ENCODE results near the gene ACACA. TPM values are rescaled to one million over a fixed set of nuclear protein-coding genes. Genes with fewer than 3 reads are reported as not detected.

ACACA gene
- total RNA-seq, 1 donor from 2014 or later, result 145 TPM

DNA sequence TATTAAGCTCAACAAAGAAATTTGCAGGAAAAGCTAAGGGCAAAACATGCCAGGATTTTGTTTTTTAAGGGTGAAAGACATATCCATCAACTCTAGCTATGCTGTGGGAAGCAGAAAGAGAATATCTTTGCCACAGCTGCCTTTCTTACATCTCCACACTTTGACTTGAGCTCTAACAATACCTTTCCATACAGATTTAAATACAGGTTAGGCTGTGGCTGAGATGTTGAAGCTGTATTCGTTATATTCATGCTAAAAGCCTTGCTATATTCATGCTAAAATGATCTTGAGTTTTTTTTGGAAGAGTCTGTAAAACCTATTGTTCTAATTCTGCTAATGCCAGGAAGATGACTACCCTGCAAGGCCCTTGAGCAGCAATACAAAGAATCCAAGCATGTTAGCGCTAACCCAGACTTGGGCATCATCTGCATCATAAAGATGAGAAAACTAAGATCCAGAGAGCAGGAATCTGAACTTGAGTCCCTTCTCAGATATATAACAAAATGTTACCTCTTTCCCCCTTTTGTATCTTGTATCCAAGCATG is 235.7 kb downstream of the ACACA start:
- peaks cover 2% of the 10 kb centered on the region for H3K27me3 Mint-ChIP-seq (ENCODE audit: unreplicated experiment)
- TF ChIP-seq, protein P1, sequence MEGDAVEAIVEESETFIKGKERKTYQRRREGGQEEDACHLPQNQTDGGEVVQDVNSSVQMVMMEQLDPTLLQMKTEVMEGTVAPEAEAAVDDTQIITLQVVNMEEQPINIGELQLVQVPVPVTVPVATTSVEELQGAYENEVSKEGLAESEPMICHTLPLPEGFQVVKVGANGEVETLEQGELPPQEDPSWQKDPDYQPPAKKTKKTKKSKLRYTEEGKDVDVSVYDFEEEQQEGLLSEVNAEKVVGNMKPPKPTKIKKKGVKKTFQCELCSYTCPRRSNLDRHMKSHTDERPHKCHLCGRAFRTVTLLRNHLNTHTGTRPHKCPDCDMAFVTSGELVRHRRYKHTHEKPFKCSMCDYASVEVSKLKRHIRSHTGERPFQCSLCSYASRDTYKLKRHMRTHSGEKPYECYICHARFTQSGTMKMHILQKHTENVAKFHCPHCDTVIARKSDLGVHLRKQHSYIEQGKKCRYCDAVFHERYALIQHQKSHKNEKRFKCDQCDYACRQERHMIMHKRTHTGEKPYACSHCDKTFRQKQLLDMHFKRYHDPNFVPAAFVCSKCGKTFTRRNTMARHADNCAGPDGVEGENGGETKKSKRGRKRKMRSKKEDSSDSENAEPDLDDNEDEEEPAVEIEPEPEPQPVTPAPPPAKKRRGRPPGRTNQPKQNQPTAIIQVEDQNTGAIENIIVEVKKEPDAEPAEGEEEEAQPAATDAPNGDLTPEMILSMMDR (IDR thresholded peaks at IDR 0.05; ENCODE audit: partially characterized antibody, unreplicated experiment), result no peak
- peaks cover 5% of the 10 kb centered on the region for H3K9me3 Mint-ChIP-seq (ENCODE audit: unreplicated experiment)
- DNase-seq, result no peak
- no peaks in the 10 kb centered on the region for H3K36me3 Mint-ChIP-seq (ENCODE audit: unreplicated experiment)
- H3K4me3 Mint-ChIP-seq (ENCODE audit: unreplicated experiment), result no peak overlapping the region
- peaks cover 16% of the 10 kb centered on the region for H3K4me1 Mint-ChIP-seq (ENCODE audit: low read depth, unreplicated experiment)
- no peak overlapping the region for H3K27ac Mint-ChIP-seq (ENCODE audit: unreplicated experiment)

DNA sequence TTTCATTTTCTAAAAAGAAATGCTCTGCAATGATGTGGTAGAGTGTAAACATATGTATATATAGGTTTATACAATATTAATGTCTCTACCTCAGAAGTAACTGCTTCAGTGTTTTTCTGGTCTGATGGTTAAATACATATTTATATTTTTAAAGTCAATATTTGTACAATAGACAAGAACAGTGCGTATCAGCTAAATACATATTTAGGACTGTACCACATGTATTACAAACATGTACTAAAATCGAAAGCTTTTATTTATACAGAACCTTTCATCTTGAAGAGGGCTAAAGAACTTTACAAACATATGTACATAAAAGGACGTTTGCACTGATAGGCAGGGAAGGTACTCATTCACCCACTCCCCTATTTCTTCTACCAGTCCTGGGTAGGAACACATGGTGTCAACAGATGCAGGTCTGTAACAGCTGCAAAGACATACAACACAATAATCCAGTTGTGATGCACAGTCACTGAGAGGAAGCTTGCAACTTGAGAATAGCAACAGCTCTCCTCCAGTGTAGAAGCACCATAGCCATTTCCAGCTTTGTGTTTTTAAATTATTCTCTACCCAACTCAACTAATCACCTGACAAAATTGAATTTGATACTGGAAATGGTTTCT is 237.8 kb downstream of the ACACA start:
- TF ChIP-seq, protein P1 (IDR thresholded peaks at IDR 0.05; ENCODE audit: partially characterized antibody, unreplicated experiment), result no peak
- peaks cover 15% of the 10 kb centered on the region for H3K4me1 Mint-ChIP-seq (ENCODE audit: low read depth, unreplicated experiment)
- no peaks in the 10 kb centered on the region for H3K27me3 Mint-ChIP-seq (ENCODE audit: unreplicated experiment)
- peaks cover 5% of the 10 kb centered on the region for H3K9me3 Mint-ChIP-seq (ENCODE audit: unreplicated experiment)
- peak overlapping the region; percentile 56 for H3K27ac Mint-ChIP-seq (ENCODE audit: unreplicated experiment)
- DNase-seq, result no peak
- peak overlapping the region; percentile 14 for H3K4me3 Mint-ChIP-seq (ENCODE audit: unreplicated experiment)
- no peaks in the 10 kb centered on the region for H3K36me3 Mint-ChIP-seq (ENCODE audit: unreplicated experiment)

DNA sequence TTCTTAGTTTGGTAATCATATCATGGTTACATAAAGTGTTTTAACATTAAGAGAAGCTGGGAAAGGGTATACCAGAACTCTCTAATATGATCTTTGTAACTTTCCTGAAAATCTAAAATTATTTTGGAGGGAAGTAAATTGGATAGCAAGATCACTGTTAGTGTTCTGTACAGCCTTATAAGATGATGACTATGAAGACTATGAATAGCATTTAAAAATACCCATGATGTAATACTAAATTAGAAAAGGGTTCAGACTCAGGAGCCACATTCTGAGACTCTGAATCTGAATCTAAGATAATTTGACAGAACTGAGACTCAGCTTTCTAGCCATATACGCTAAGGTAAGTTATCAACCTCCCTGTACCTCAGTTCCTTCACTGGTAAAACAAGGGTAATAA is 238.9 kb downstream of the ACACA start:
- Mint-ChIP-seq H3K27ac (ENCODE audit: unreplicated experiment) (no peak overlapping the region), H3K27me3 (ENCODE audit: unreplicated experiment) (no peaks in the 10 kb centered on the region), H3K36me3 (ENCODE audit: unreplicated experiment) (no peaks in the 10 kb centered on the region), H3K4me3 (ENCODE audit: unreplicated experiment) (no peak overlapping the region), H3K4me1 (ENCODE audit: low read depth, unreplicated experiment) (peaks cover 15% of the 10 kb centered on the region), H3K9me3 (ENCODE audit: unreplicated experiment) (peaks cover 5% of the 10 kb centered on the region)
- TF ChIP-seq, protein P1 (IDR thresholded peaks at IDR 0.05; ENCODE audit: partially characterized antibody, unreplicated experiment), result no peak
- no peak for DNase-seq

DNA sequence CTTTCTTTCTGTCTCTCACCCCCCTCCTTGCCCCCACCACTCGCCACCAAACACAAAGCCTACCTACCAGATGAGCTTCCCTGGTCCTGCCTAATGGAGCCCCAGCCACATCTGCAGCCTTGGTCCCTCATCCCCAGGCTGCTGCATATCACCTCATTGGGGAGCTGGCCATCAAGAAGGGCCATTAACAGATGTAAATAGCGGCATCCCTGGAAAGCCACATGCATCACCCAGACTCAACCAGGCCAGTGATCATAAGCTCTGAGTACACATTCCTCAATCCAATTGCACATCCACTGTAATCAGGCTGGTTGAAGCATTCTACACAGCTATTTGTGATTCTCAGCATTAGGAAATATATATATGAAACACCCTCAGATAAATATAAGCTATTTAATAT is 242.6 kb downstream of the ACACA start:
- Mint-ChIP-seq H3K36me3 (ENCODE audit: unreplicated experiment) (peaks cover 13% of the 10 kb centered on the region), H3K4me1 (ENCODE audit: low read depth, unreplicated experiment) (peaks cover 5% of the 10 kb centered on the region), H3K4me3 (ENCODE audit: unreplicated experiment) (no peak overlapping the region), H3K9me3 (ENCODE audit: unreplicated experiment) (peaks cover 3% of the 10 kb centered on the region), H3K27me3 (ENCODE audit: unreplicated experiment) (peaks cover 2% of the 10 kb centered on the region), H3K27ac (ENCODE audit: unreplicated experiment) (no peak overlapping the region)
- TF ChIP-seq, protein P1 (IDR thresholded peaks at IDR 0.05; ENCODE audit: partially characterized antibody, unreplicated experiment), result no peak
- DNase-seq, result no peak

DNA sequence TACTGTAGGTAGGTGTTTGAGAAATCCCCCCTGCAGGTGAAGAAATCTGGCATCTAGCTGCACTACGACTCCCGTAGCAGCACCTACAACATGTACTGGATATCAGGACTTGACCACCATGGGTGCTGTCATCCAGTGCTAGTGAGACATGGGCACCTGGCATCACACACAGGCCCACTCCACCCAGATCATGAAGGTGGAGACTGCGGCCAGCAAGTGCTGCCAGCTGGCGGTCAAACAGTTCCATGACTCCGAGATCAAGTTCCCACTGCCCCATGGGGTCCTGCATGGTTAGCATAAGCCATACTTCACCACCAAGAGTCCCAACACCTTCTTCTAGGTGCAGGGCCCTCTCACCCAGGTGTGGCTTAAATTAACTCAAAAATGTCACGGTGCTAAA is 243.8 kb downstream of the ACACA start:
- Mint-ChIP-seq H3K36me3 (ENCODE audit: unreplicated experiment) (peaks cover 17% of the 10 kb centered on the region), H3K27ac (ENCODE audit: unreplicated experiment) (no peak overlapping the region), H3K4me3 (ENCODE audit: unreplicated experiment) (no peak overlapping the region), H3K9me3 (ENCODE audit: unreplicated experiment) (no peaks in the 10 kb centered on the region), H3K27me3 (ENCODE audit: unreplicated experiment) (peaks cover 2% of the 10 kb centered on the region), H3K4me1 (ENCODE audit: low read depth, unreplicated experiment) (peaks cover 1% of the 10 kb centered on the region)
- no peak for DNase-seq
- TF ChIP-seq, protein P1 (IDR thresholded peaks at IDR 0.05; ENCODE audit: partially characterized antibody, unreplicated experiment), result no peak
